ENCODE measurements around the gene COL8A1.

Gene COL8A1

DNA sequence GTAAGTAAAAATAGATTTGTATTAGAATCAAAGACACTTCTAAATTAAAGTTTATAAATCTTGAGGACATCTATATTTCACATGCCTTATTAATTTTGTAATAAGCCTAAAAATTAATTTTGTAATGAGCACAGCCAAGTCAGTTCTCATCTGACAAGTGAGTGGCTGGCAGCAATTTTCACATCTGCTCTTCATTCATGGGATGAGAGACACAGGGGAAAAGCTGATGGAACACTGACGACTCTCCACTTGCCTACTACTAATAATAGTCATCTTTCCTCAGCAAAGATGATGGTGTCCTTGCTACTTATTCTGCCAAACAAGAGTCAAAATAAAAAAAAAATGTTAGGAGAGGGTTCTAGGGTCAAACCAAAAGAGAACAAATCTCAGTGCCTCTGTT is 164.9 kb downstream of the COL8A1 start:
- Histone ChIP-seq H3K36me3 (ENCODE audit: control insufficient read depth, insufficient read depth, low read length) (no peaks in the 10 kb centered on the region), H3K9me3 (ENCODE audit: control insufficient read depth, low read length) (no peaks in the 10 kb centered on the region), H3K27ac (no peak overlapping the region), H3K4me2 (ENCODE audit: low read length) (no peak overlapping the region), H3K27me3 (ENCODE audit: control insufficient read depth, insufficient read depth, low read length) (no peaks in the 10 kb centered on the region), H2AFZ (no peak overlapping the region), H3K9ac (no peak overlapping the region), H3K4me1 (no peaks in the 10 kb centered on the region), H3K79me2 (no peaks in the 10 kb centered on the region), H3K4me3 (ENCODE audit: low read depth, low read length) (no peak overlapping the region)
- TF ChIP-seq, protein P1, sequence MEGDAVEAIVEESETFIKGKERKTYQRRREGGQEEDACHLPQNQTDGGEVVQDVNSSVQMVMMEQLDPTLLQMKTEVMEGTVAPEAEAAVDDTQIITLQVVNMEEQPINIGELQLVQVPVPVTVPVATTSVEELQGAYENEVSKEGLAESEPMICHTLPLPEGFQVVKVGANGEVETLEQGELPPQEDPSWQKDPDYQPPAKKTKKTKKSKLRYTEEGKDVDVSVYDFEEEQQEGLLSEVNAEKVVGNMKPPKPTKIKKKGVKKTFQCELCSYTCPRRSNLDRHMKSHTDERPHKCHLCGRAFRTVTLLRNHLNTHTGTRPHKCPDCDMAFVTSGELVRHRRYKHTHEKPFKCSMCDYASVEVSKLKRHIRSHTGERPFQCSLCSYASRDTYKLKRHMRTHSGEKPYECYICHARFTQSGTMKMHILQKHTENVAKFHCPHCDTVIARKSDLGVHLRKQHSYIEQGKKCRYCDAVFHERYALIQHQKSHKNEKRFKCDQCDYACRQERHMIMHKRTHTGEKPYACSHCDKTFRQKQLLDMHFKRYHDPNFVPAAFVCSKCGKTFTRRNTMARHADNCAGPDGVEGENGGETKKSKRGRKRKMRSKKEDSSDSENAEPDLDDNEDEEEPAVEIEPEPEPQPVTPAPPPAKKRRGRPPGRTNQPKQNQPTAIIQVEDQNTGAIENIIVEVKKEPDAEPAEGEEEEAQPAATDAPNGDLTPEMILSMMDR (IDR thresholded peaks at IDR 0.05) = no peak

DNA sequence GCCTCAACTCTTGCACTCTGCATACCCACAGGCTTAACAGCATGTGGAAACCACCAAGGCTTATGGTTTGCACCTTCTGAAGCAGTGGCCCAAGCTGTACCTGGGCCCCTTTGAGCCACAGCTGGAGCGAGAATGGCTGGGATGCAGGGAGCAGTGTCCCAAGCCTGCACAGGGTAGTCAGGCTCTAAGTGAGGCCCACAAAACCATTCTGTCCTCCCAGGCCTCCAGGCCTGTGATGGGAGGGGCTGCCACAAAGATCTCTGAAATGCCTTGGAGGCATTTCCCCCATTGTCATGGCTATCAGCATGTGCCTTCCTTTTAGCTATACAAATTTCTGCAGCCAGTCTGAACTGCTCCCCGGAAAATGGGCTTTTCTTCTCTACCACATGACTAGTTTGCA is 166.8 kb downstream of the COL8A1 start:
- no peak overlapping the region for H3K9ac ChIP-seq
- H3K79me2 ChIP-seq = no peaks in the 10 kb centered on the region
- no peak overlapping the region for H2AFZ ChIP-seq
- H3K36me3 ChIP-seq (ENCODE audit: control insufficient read depth, insufficient read depth, low read length) = no peaks in the 10 kb centered on the region
- no peaks in the 10 kb centered on the region for H3K9me3 ChIP-seq (ENCODE audit: control insufficient read depth, low read length)
- no peak overlapping the region for H3K4me2 ChIP-seq (ENCODE audit: low read length)
- no peak overlapping the region for H3K4me3 ChIP-seq (ENCODE audit: low read depth, low read length)
- TF ChIP-seq, protein P1 (IDR thresholded peaks at IDR 0.05) = no peak
- H3K27ac ChIP-seq = no peak overlapping the region
- no peaks in the 10 kb centered on the region for H3K27me3 ChIP-seq (ENCODE audit: control insufficient read depth, insufficient read depth, low read length)
- H3K4me1 ChIP-seq = no peaks in the 10 kb centered on the region

DNA sequence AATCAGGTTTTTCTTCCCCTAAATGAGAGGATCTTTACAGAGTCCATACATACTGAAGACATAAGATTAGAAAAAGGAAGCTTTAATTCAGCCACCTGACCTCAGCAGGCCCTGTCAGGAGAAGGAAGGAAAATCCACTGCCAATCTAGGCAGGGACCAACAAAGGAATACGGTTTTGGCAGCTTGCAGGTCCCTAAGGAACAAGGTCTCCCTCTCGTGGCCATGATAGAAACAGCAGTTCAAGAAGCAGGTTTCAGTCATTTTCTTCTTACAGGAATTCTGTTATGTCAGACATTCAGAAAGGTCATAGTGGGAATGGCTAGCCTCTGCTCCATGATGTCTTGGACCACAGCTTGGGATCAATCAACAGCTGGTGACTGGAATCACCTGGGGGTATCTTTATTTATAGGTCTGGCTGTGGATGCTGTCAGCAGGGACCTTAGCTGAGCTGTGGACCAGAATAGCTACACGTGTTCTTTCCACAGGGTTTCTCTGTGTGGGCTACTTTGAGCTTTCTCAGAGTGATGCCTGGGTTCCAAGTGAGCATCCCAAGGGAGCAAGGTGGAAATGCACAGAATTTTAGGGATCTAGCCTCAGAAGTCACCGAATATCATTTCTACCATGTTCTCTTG is 169.9 kb downstream of the COL8A1 start:
- no peak overlapping the region for H3K9ac ChIP-seq

DNA sequence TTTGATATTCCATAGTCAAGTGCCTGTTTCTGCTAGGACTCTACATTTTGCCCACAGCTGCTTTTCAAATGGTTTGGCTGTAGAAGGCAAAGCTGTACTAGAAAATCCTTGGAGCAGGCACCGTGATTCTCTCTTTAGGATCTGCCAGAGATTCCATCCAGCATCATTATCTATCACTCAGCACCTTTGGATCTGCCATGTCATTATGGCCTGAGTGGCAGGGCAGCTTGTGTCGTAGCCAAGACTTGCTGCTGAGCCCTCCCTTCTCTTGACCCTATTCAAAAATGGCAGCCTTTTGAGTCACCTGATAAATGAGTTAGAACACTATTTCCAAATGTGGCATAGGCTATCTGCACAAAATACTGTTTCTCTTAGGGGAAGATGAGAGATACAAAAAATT is 171.2 kb downstream of the COL8A1 start:
- Histone ChIP-seq H2AFZ (no peak overlapping the region), H3K36me3 (ENCODE audit: control insufficient read depth, insufficient read depth, low read length) (no peaks in the 10 kb centered on the region), H3K27ac (no peak overlapping the region), H3K4me3 (ENCODE audit: low read depth, low read length) (no peak overlapping the region), H3K9ac (no peak overlapping the region), H3K79me2 (no peaks in the 10 kb centered on the region), H3K9me3 (ENCODE audit: control insufficient read depth, low read length) (no peaks in the 10 kb centered on the region), H3K4me2 (ENCODE audit: low read length) (no peak overlapping the region), H3K4me1 (no peaks in the 10 kb centered on the region), H3K27me3 (ENCODE audit: control insufficient read depth, insufficient read depth, low read length) (no peaks in the 10 kb centered on the region)
- TF ChIP-seq, protein P1 (IDR thresholded peaks at IDR 0.05) = no peak

More for the DNA sequence above, 169.9 kb downstream of the COL8A1 start:
- Histone ChIP-seq H2AFZ (peak overlapping the region; percentile 23), H3K79me2 (no peaks in the 10 kb centered on the region), H3K4me1 (no peaks in the 10 kb centered on the region), H3K27ac (no peak overlapping the region), H3K4me2 (ENCODE audit: low read length) (no peak overlapping the region), H3K36me3 (ENCODE audit: control insufficient read depth, insufficient read depth, low read length) (no peaks in the 10 kb centered on the region), H3K27me3 (ENCODE audit: control insufficient read depth, insufficient read depth, low read length) (no peaks in the 10 kb centered on the region), H3K9me3 (ENCODE audit: control insufficient read depth, low read length) (no peaks in the 10 kb centered on the region), H3K4me3 (ENCODE audit: low read depth, low read length) (no peak overlapping the region)
- TF ChIP-seq, protein P1 (IDR thresholded peaks at IDR 0.05) = peak; percentile 78

DNA sequence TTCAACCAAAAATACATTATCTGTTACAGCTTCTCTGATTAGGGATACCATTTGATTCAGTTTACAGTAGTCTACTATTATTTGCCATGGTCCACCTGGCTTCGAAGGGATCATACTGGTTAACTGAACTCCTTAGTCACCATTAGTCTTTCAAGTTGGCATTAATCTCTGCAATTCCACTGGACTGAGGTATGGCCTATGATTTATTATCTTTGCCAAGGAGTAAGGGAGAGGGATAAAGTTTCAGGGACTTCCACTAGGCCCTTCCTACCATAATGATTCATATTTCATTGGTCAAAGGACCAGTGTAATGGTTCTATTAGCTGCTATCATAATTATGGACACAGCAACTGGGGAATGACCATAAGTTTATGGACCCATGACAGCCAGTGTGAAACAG is 172.0 kb downstream of the COL8A1 start:
- Histone ChIP-seq H3K27ac (no peak overlapping the region), H3K4me1 (no peaks in the 10 kb centered on the region), H3K9me3 (ENCODE audit: control insufficient read depth, low read length) (no peaks in the 10 kb centered on the region), H3K79me2 (no peaks in the 10 kb centered on the region), H3K36me3 (ENCODE audit: control insufficient read depth, insufficient read depth, low read length) (no peaks in the 10 kb centered on the region), H3K27me3 (ENCODE audit: control insufficient read depth, insufficient read depth, low read length) (no peaks in the 10 kb centered on the region), H3K4me3 (ENCODE audit: low read depth, low read length) (no peak overlapping the region), H3K9ac (no peak overlapping the region), H2AFZ (no peak overlapping the region), H3K4me2 (ENCODE audit: low read length) (no peak overlapping the region)
- TF ChIP-seq, protein P1 (IDR thresholded peaks at IDR 0.05) = no peak

Measured in parathyroid adenoma (tissue), 2 donors.